H1 (cell line): ENCODE measurements around the gene RXRA.

Source experiments
- CBX8 ChIP-seq: fragments of 300-800, 300-1000 bp; sonication (generic); IDR thresholded peaks from 2 replicates; pipeline ENCODE4 v1.7.1; 2016; ENCODE audit warnings: low read depth, low read length, borderline replicate concordance
- CTBP2 ChIP-seq: IDR thresholded peaks from 2 replicates; pipeline ENCODE4 v1.7.0; 2011; ENCODE audit warnings: borderline replicate concordance, mild to moderate bottlenecking, moderate library complexity, mixed read lengths, low read length; ENCODE audit not compliant: insufficient read depth, insufficient read length
- JUN ChIP-seq: IDR thresholded peaks from 2 replicates; pipeline ENCODE4 v1.6.1; 2011; ENCODE audit warnings: low read depth, mild to moderate bottlenecking, improper control_type of control experiment, low read length
- JUND ChIP-seq: IDR thresholded peaks from 2 replicates; pipeline ENCODE4 v1.6.1; 2011; ENCODE audit warnings: mild to moderate bottlenecking, improper control_type of control experiment, low read length
- POLR2A ChIP-seq, 2 experiments: IDR thresholded peaks; 1 replicate in 1 of 2; 2 replicates in 1 of 2; pipeline ENCODE4 v1.6.1; 2011; ENCODE audit warnings: low read depth in 2 of 2, low read length in 2 of 2, mild to moderate bottlenecking in 2 of 2; ENCODE audit errors: control extremely low read depth in 1 of 2
- POLR2AphosphoS5 ChIP-seq: IDR thresholded peaks from 2 replicates; pipeline ENCODE4 v1.6.1; 2011; ENCODE audit warnings: low read depth, low read length
- RFX5 ChIP-seq: IDR thresholded peaks from 2 replicates; pipeline ENCODE4 v1.6.1; 2011; ENCODE audit warnings: low read depth, low read length, improper control_type of control experiment, borderline replicate concordance
- SIN3A ChIP-seq, 2 experiments: IDR thresholded peaks in 1 of 2; conservative IDR thresholded peaks in 1 of 2; 2 replicates each; pipeline ENCODE4 v1.6.1; 2011 to 2012; ENCODE audit warnings: low read length in 2 of 2, improper control_type of control experiment in 1 of 2, low read depth in 1 of 2, mild to moderate bottlenecking in 1 of 2
- TAF1 ChIP-seq: IDR thresholded peaks from 2 replicates; pipeline ENCODE4 v1.6.1; 2011; ENCODE audit warnings: mild to moderate bottlenecking, low read depth, low read length
- YY1 ChIP-seq: IDR thresholded peaks from 2 replicates; pipeline ENCODE4 v1.6.1; 2011; ENCODE audit warnings: low read depth, mild to moderate bottlenecking, low read length
- ZNF274 ChIP-seq: IDR thresholded peaks from 2 replicates; pipeline ENCODE4 v1.7.0; 2012; ENCODE audit warnings: low read length, borderline replicate concordance; ENCODE audit errors: extremely low read depth
- TF ChIP-seq, protein P1 (sequence below), 3 experiments: IDR thresholded peaks; 1 replicate in 2 of 3; 2 replicates in 1 of 3; pipeline versions ENCODE4 v1.5.1 to v1.6.1; 2011; ENCODE audit warnings: low read length in 3 of 3, mild to moderate bottlenecking in 3 of 3, inconsistent platforms in 2 of 3, low read depth in 1 of 3, moderate library complexity in 1 of 3; ENCODE audit not compliant: insufficient read depth in 1 of 3; ENCODE audit errors: control extremely low read depth in 1 of 3

DNA sequence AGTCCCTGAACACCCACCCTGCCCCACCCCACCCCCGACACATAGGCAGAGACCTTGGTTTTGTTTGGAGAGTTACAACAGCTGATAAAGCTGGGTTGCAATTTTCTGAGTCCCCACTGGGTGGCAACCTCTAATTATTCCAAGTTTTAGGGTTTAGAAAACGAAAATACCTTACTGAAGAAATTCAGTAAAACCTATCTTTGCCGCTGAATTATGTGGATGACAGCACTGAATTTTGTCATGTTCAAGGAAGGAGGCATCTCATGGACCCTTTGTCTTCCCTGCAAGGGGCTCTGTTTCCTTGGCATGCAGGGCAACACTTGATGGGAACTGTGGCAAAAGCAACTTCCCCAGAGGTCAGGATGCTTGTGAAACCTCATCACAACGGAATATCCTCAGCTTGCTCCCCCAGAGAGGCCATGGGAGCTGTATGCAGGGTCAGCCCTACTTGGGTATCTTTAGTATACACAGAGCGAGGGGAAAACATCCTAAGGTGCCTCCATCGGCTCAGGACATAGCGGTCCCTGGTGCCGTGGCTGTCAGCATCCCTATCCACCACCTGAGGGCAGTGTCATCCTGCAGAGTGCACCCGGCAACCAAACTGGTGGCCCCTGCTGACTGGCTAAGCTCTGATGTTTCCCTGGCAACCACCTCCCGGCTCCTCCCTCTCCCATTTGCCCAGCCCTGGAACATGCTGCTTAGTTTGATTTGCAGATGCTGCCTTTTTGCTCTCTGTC is 123.1 kb downstream of the RXRA start:
- TF ChIP-seq ZNF274 (no peak), YY1 (no peak; the same call in 1 of the 2 replicates), CBX8 (no peak), CTBP2 (no peak), POLR2AphosphoS5 (no peak), SIN3A (conservative IDR thresholded peaks at IDR 0.05 in 1 of 2, IDR thresholded peaks at IDR 0.05 in 1 of 2; ENCODE audit: low read depth in 1 of 2, low read length in 2 of 2) (no peak; a peak in 1 of 4 replicates), RFX5 (peak; percentile 91), TAF1 (no peak), POLR2A (IDR thresholded peaks at IDR 0.05; ENCODE audit: control extremely low read depth in 1 of 2, low read depth in 2 of 2, low read length in 2 of 2) (no peak), JUN (no peak), JUND (no peak)
- TF ChIP-seq, protein P1, sequence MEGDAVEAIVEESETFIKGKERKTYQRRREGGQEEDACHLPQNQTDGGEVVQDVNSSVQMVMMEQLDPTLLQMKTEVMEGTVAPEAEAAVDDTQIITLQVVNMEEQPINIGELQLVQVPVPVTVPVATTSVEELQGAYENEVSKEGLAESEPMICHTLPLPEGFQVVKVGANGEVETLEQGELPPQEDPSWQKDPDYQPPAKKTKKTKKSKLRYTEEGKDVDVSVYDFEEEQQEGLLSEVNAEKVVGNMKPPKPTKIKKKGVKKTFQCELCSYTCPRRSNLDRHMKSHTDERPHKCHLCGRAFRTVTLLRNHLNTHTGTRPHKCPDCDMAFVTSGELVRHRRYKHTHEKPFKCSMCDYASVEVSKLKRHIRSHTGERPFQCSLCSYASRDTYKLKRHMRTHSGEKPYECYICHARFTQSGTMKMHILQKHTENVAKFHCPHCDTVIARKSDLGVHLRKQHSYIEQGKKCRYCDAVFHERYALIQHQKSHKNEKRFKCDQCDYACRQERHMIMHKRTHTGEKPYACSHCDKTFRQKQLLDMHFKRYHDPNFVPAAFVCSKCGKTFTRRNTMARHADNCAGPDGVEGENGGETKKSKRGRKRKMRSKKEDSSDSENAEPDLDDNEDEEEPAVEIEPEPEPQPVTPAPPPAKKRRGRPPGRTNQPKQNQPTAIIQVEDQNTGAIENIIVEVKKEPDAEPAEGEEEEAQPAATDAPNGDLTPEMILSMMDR (IDR thresholded peaks at IDR 0.05; ENCODE audit: control extremely low read depth in 1 of 3, insufficient read depth in 1 of 3, low read depth in 1 of 3, low read length in 3 of 3), result peak in 2 of 3 experiments; percentile 92 to 94; a peak in 3 of 4 replicates
